CD4-positive, alpha-beta T cell (primary cell): Measurements from ENCODE around the gene SYT17. TPM values are rescaled to one million over a fixed set of nuclear protein-coding genes. Genes with fewer than 3 reads are reported as not detected.

ENCODE experiments used
- ATAC-seq: fragments of 200-7000 bp; cut with Tn5 transposase; one replicate; pipeline ENCODE4 v1.10.0; 2022; ENCODE audit warnings: mild to moderate bottlenecking; ENCODE audit not compliant: poor library complexity
- CTCF ChIA-PET: fragments of 350-600 bp; sonication (Branson Sonifier 250); formaldehyde crosslinking; loops from one replicate; lab custom pipeline; 2021; ENCODE audit warnings: antibody characterized with exemption, inconsistent platforms; lab: Charles Lee
- POLR2A ChIA-PET: fragments of 350-600 bp; sonication (Branson Sonifier 250); formaldehyde crosslinking; loops from one replicate; lab custom pipeline; 2021; ENCODE audit warnings: antibody characterized with exemption, inconsistent platforms; lab: Charles Lee
- DNase-seq, 14 experiments: peaks; one replicate each; pipeline ENCODE4 v3.0.0-alpha.2; 2013 to 2020; ENCODE audit warnings: mixed read lengths in 2 of 14
- H3K27ac ChIP-seq, 2 donors: one replicate each; pipeline versions ENCODE4 v1.5.1 to v1.7.0; 2013; ENCODE audit warnings: low read length in 2 of 2, low read depth in 1 of 2, mild to moderate bottlenecking in 1 of 2
- H3K27me3 ChIP-seq, 2 experiments: 1 replicate in 1 of 2; 2 replicates in 1 of 2; pipeline versions ENCODE4 v1.6.1 to v1.7.0; 2013; ENCODE audit warnings: low read length in 2 of 2, control low read depth in 1 of 2, mild to moderate bottlenecking in 1 of 2, moderate library complexity in 1 of 2; ENCODE audit not compliant: insufficient read depth in 2 of 2, control insufficient read depth in 1 of 2
- H3K36me3 ChIP-seq: one replicate; pipeline ENCODE4 v1.6.1; 2013; ENCODE audit warnings: low read length, control low read depth; ENCODE audit not compliant: insufficient read depth
- H3K4me1 ChIP-seq: one replicate; pipeline ENCODE4 v1.6.1; 2013; ENCODE audit warnings: low read length, control low read depth; ENCODE audit not compliant: insufficient read depth
- H3K4me3 ChIP-seq: one replicate; pipeline ENCODE4 v1.5.1; 2013; ENCODE audit warnings: mild to moderate bottlenecking, low read length, moderate library complexity
- H3K9me3 ChIP-seq, 2 experiments: 1 replicate in 1 of 2; 2 replicates in 1 of 2; pipeline versions ENCODE4 v1.6.1 to v1.7.0; 2013; ENCODE audit warnings: low read length in 2 of 2, mild to moderate bottlenecking in 2 of 2, control low read depth in 1 of 2, moderate library complexity in 1 of 2; ENCODE audit not compliant: control insufficient read depth in 1 of 2, insufficient read depth in 1 of 2
- H3K27ac Mint-ChIP-seq: one replicate; pipeline ENCODE4 v1.8.0; 2020; ENCODE audit warnings: mixed read lengths
- H3K27me3 Mint-ChIP-seq: one replicate; pipeline ENCODE4 v1.8.0; 2021; ENCODE audit warnings: mixed read lengths
- H3K36me3 Mint-ChIP-seq: one replicate; pipeline ENCODE4 v1.8.0; 2021; ENCODE audit warnings: low read depth, mixed read lengths
- H3K4me1 Mint-ChIP-seq: one replicate; pipeline ENCODE4 v1.8.0; 2021; ENCODE audit warnings: low read depth, mixed read lengths
- H3K4me3 Mint-ChIP-seq: one replicate; pipeline ENCODE4 v1.8.0; 2020; ENCODE audit warnings: mild to moderate bottlenecking, mixed read lengths
- H3K9me3 Mint-ChIP-seq: one replicate; pipeline ENCODE4 v1.8.0; 2020; ENCODE audit warnings: mixed read lengths
- CTCF ChIP-seq: fragments of 200-600 bp; IDR thresholded peaks from one replicate; pipeline ENCODE4 v1.8.0; 2022; ENCODE audit warnings: antibody characterized with exemption, mild to moderate bottlenecking
- intact Hi-C, 2 experiments: fragments of 100-400 bp; cut with DNase I in 1 of 2; cut with micrococcal nuclease in 1 of 2; formaldehyde crosslinking; loops; one replicate each; pipeline versions ENCODE4 v1.15.1 to v1.9.0; 2023 to 2025; cut with DNase I, micrococcal nuclease
- total RNA-seq, 174 experiments: library from RNA in 2 of 174; stranded (reverse) in 2 of 174; gene quantifications; one replicate each; pipeline ENCODE4 v1.2.3 and lab custom pipeline; 2021 to 2026

Gene SYT17
- total RNA-seq, 2 experiments from 2014 or later = not detected

GRCh38 chr16:19165101-19165500 is 2.9 kb upstream of the SYT17 start:
- intact Hi-C loops = no loop called here
- DNase-seq (no peak), ATAC-seq (no peak)
- H3K27me3 Mint-ChIP-seq = peaks cover 14% of the 10 kb centered on the region
- Histone ChIP-seq H3K4me3 (no peak overlapping the region), H3K9me3 (peaks cover 0 to 10% of the 10 kb centered on the region in 2 experiments), H3K36me3 (no peaks in the 10 kb centered on the region), H3K4me1 (no peaks in the 10 kb centered on the region), H3K27ac (no peak overlapping the region), H3K27me3 (peaks cover 9 to 15% of the 10 kb centered on the region in 2 experiments)
- no peaks in the 10 kb centered on the region for H3K9me3 Mint-ChIP-seq
- H3K36me3 Mint-ChIP-seq = no peaks in the 10 kb centered on the region
- no peaks in the 10 kb centered on the region for H3K4me1 Mint-ChIP-seq
- ChIA-PET POLR2A (no interaction called here), CTCF (no interaction called here)
- no peak for TF ChIP-seq CTCF
- H3K27ac Mint-ChIP-seq = no peak overlapping the region
- H3K4me3 Mint-ChIP-seq = no peak overlapping the region

- intact Hi-C loops = no loop called here
- Histone ChIP-seq H3K9me3 (peaks cover 0 to 10% of the 10 kb centered on the region in 2 experiments), H3K27ac (no peak overlapping the region), H3K4me3 (no peak overlapping the region), H3K36me3 (no peaks in the 10 kb centered on the region), H3K4me1 (no peaks in the 10 kb centered on the region), H3K27me3 (peaks cover 9 to 15% of the 10 kb centered on the region in 2 experiments)
- ChIA-PET POLR2A (no interaction called here), CTCF (no interaction called here)
- TF ChIP-seq CTCF = no peak
- DNase-seq = no peak
- no peak overlapping the region for H3K4me3 Mint-ChIP-seq
- H3K27ac Mint-ChIP-seq = no peak overlapping the region
- no peak for ATAC-seq
- no peaks in the 10 kb centered on the region for H3K9me3 Mint-ChIP-seq
- peaks cover 21% of the 10 kb centered on the region for H3K27me3 Mint-ChIP-seq
- H3K4me1 Mint-ChIP-seq = no peaks in the 10 kb centered on the region
- no peaks in the 10 kb centered on the region for H3K36me3 Mint-ChIP-seq
These were observed 1.5 kb upstream of the SYT17 start for GRCh38 chr16:19166500-19166899.

- Mint-ChIP-seq H3K27me3 (peaks cover 37% of the 10 kb centered on the region), H3K27ac (no peak overlapping the region), H3K4me1 (no peaks in the 10 kb centered on the region), H3K9me3 (no peaks in the 10 kb centered on the region), H3K36me3 (no peaks in the 10 kb centered on the region), H3K4me3 (no peak overlapping the region)
- CTCF ChIA-PET = no interaction called here
- no peaks in the 10 kb centered on the region for H3K4me1 ChIP-seq
- no peak overlapping the region for H3K27ac ChIP-seq
- ATAC-seq (no peak), DNase-seq (no peak)
- H3K9me3 ChIP-seq = peaks cover 0 to under 1% of the 10 kb centered on the region in 2 experiments
- intact Hi-C loops = no loop called here
- H3K27me3 ChIP-seq = peaks cover 9 to 18% of the 10 kb centered on the region in 2 experiments
- POLR2A ChIA-PET = no interaction called here
- TF ChIP-seq CTCF = no peak
- H3K36me3 ChIP-seq = no peaks in the 10 kb centered on the region
- H3K4me3 ChIP-seq = no peak overlapping the region
These were observed 486 bp downstream of the SYT17 start for GRCh38 chr16:19168371-19169081.
